ENCODE measurements around the gene CLEC20A. TPM values are rescaled to one million over a fixed set of nuclear protein-coding genes. Genes with fewer than 3 reads are reported as not detected.

The CLEC20A gene
- total and polyA plus RNA-seq, 2 of the 8 experiments (the other 6 are each of a cell fraction or from before 2014, with no cell fraction given) = not detected

- TF ChIP-seq HDAC6 (IDR thresholded peaks at IDR 0.05; ENCODE audit: low read depth, low read length) (no peak), MAX (IDR thresholded peaks at IDR 0.05) (no peak), CREB1 (IDR thresholded peaks at IDR 0.05) (no peak), POU5F1 (IDR thresholded peaks at IDR 0.05; ENCODE audit: low read depth, low read length) (no peak)
- TF ChIP-seq, protein P1, sequence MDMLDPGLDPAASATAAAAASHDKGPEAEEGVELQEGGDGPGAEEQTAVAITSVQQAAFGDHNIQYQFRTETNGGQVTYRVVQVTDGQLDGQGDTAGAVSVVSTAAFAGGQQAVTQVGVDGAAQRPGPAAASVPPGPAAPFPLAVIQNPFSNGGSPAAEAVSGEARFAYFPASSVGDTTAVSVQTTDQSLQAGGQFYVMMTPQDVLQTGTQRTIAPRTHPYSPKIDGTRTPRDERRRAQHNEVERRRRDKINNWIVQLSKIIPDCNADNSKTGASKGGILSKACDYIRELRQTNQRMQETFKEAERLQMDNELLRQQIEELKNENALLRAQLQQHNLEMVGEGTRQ (IDR thresholded peaks at IDR 0.05; ENCODE audit: low read length) = no peak
Observed at GRCh38 chr1:178434360-178434759, 62.4 kb downstream of the CLEC20A start (continued).

Small RNAs within 50 kb of the gene (small RNA-seq; reads per million reads assigned to genes)
- gene RF00017 (ENCODE audit: insufficient read depth) = not detected

Other genes with a start within 250 kb of the CLEC20A start
- not detected in 2 replicates for gene TEX35, start 16.1 kb upstream of the CLEC20A start, total RNA-seq (2021; fragmentation: NEBNext Ultra II Directional; extraction: Animal tissue kit (Norgen Biotek cat#: 25700))
- 0.03 TPM in 1 of 2 replicates, not detected in the other for gene TEX35, start 16.1 kb upstream of the CLEC20A start, polyA plus RNA-seq (2011; rRNA removed)
- 37.7 and 38.0 TPM in 2 replicates for gene RALGPS2, start 228.3 kb upstream of the CLEC20A start, total RNA-seq (2021; fragmentation: NEBNext Ultra II Directional; extraction: Animal tissue kit (Norgen Biotek cat#: 25700))
- 3.4 and 6.7 TPM in 2 replicates for gene RALGPS2, start 228.3 kb upstream of the CLEC20A start, polyA plus RNA-seq (2011; rRNA removed)

Data from H1 (cell line).